ENCODE measurements around the gene MND1.

The MND1 gene

GRCh38 chr4:153344131-153345011 lies at the start of gene MND1:
MND1 (plus strand) TSS chr4:153344688; CDS start chr4:153344738, 50 bp downstream.
- peak; percentile 89 for DNase-seq (ENCODE audit: low read depth)

GRCh38 chr4:153295131-153295755 lies 49.2 kb upstream of the MND1 start:
- no peak for DNase-seq (ENCODE audit: low read depth)

GRCh38 chr4:153296040-153296823 lies 48.3 kb upstream of the MND1 start:
- DNase-seq (ENCODE audit: low read depth), result no peak

- no peak for DNase-seq (ENCODE audit: low read depth)
Observed at GRCh38 chr4:153297116-153297515, 47.4 kb upstream of the MND1 start.

GRCh38 chr4:153310793-153311192 lies 33.7 kb upstream of the MND1 start:
- DNase-seq (ENCODE audit: low read depth), result no peak

GRCh38 chr4:153314915-153315314 lies 29.6 kb upstream of the MND1 start:
- DNase-seq (ENCODE audit: low read depth), result no peak

- DNase-seq (ENCODE audit: low read depth), result peak; percentile 13
Observed at GRCh38 chr4:153318696-153319320, 25.7 kb upstream of the MND1 start.

- DNase-seq (ENCODE audit: low read depth), result no peak
Observed at GRCh38 chr4:153322791-153323190, 21.7 kb upstream of the MND1 start.

GRCh38 chr4:153324046-153324445 lies 20.4 kb upstream of the MND1 start:
- DNase-seq (ENCODE audit: low read depth), result no peak

- no peak for DNase-seq (ENCODE audit: low read depth)
Observed at GRCh38 chr4:153325558-153325957, 18.9 kb upstream of the MND1 start.

- no peak for DNase-seq (ENCODE audit: low read depth)
Observed at GRCh38 chr4:153326513-153326912, 18.0 kb upstream of the MND1 start.

- DNase-seq (ENCODE audit: low read depth), result no peak
Observed at GRCh38 chr4:153327247-153327646, 17.2 kb upstream of the MND1 start.

- no peak for DNase-seq (ENCODE audit: low read depth)
Observed at GRCh38 chr4:153332936-153333335, 11.6 kb upstream of the MND1 start.

- no peak for DNase-seq (ENCODE audit: low read depth)
Observed at GRCh38 chr4:153333874-153334273, 10.6 kb upstream of the MND1 start.

- no peak for DNase-seq (ENCODE audit: low read depth)
Observed at GRCh38 chr4:153335665-153336064, 8.8 kb upstream of the MND1 start.

- DNase-seq (ENCODE audit: low read depth), result no peak
Observed at GRCh38 chr4:153337686-153338085, 6.8 kb upstream of the MND1 start.

GRCh38 chr4:153341575-153342090 lies 2.9 kb upstream of the MND1 start:
- DNase-seq (ENCODE audit: low read depth), result no peak

GRCh38 chr4:153342751-153343552 lies 1.5 kb upstream of the MND1 start:
- DNase-seq (ENCODE audit: low read depth), result no peak

GRCh38 chr4:153345012-153345981 lies 809 bp downstream of the MND1 start:
- peak; percentile 47 for DNase-seq (ENCODE audit: low read depth)

GRCh38 chr4:153346031-153346430 lies 1.5 kb downstream of the MND1 start:
- no peak for DNase-seq (ENCODE audit: low read depth)

Measured in stimulated activated CD4-positive, alpha-beta T cell treated with anti-CD3 and anti-CD28 coated beads, Interleukin-2, amount 100 ng/mL, for 4 hours (primary cell).